ENCODE results near the gene FMN1.
A peak's percentile ranks its signal among the peaks of the same experiment; 100 is the strongest.

Gene FMN1

GRCh38 chr15:32923176-32923575 lies 271.3 kb downstream of the FMN1 start:
- Histone ChIP-seq H3K27me3 (no peaks in the 10 kb centered on the region), H3K4me1 (peaks cover 6 to 25% (median 18%) of the 10 kb centered on the region in 10 experiments; a peak in 19 of 20 replicates), H3K36me3 (peaks cover 0 to 75% (median 0%) of the 10 kb centered on the region in 11 experiments; a peak in 4 of 22 replicates), H3K4me3 (no peak overlapping the region), H3K9me3 (replicated peaks in 1 of 11) (no peaks in the 10 kb centered on the region), H3K27ac (no peak overlapping the region), H3K4me2 (no peak overlapping the region), H4K20me1 (peaks cover 0 to 99% (median 0%) of the 10 kb centered on the region in 11 experiments; a peak in 4 of 22 replicates), H3K9ac (no peak overlapping the region)
- TF ChIP-seq Cebpa-rat (IDR thresholded peaks at IDR 0.05): no peak

GRCh38 chr15:32922541-32922940 lies 272.0 kb downstream of the FMN1 start:
- Histone ChIP-seq H3K4me3 (no peak overlapping the region), H3K27ac (no peak overlapping the region), H3K27me3 (no peaks in the 10 kb centered on the region), H3K36me3 (peaks cover 0 to 76% (median 0%) of the 10 kb centered on the region in 11 experiments; a peak in 4 of 22 replicates), H3K9ac (no peak overlapping the region), H3K4me1 (peaks cover 6 to 26% (median 18%) of the 10 kb centered on the region in 10 experiments; a peak in 19 of 20 replicates), H3K4me2 (no peak overlapping the region), H4K20me1 (peaks cover 0 to 99% (median 0%) of the 10 kb centered on the region in 11 experiments; a peak in 4 of 22 replicates), H3K9me3 (replicated peaks in 1 of 11) (no peaks in the 10 kb centered on the region)
- no peak for TF ChIP-seq Cebpa-rat (IDR thresholded peaks at IDR 0.05)

- Histone ChIP-seq H3K4me2 (peak overlapping the region; percentile 7 to 76 (median 59); a peak in 20 of 22 replicates), H3K4me1 (peaks cover 6 to 26% (median 18%) of the 10 kb centered on the region in 10 experiments; a peak in 19 of 20 replicates), H4K20me1 (peaks cover 0 to 100% (median 0%) of the 10 kb centered on the region in 11 experiments; a peak in 4 of 22 replicates), H3K4me3 (no peak overlapping the region), H3K27me3 (peaks cover 0 to 9% (median 0%) of the 10 kb centered on the region in 11 experiments; a peak in 2 of 22 replicates), H3K9me3 (replicated peaks in 1 of 11) (no peaks in the 10 kb centered on the region), H3K36me3 (peaks cover 0 to 79% (median 0%) of the 10 kb centered on the region in 11 experiments; a peak in 4 of 22 replicates), H3K9ac (no peak overlapping the region), H3K27ac (peak overlapping the region in 4 of 11 experiments; percentile 15 to 41 (median 25); a peak in 6 of 22 replicates)
- 0 out of 22 replicates have a peak, but pooled peaks of 1 of the 11 experiments have one; percentile 22 for TF ChIP-seq Cebpa-rat (IDR thresholded peaks at IDR 0.05)
Measured at GRCh38 chr15:32919749-32920414, 274.6 kb downstream of the FMN1 start.

GRCh38 chr15:32918547-32918946 lies 276.0 kb downstream of the FMN1 start:
- Histone ChIP-seq H3K27me3 (peaks cover 0 to 10% (median 0%) of the 10 kb centered on the region in 11 experiments; a peak in 5 of 22 replicates), H3K9me3 (replicated peaks in 1 of 11) (no peaks in the 10 kb centered on the region), H3K36me3 (peaks cover 0 to 74% (median 0%) of the 10 kb centered on the region in 11 experiments; a peak in 4 of 22 replicates), H3K4me2 (peak overlapping the region in 8 of 11 experiments; percentile 10 to 74 (median 27); a peak in 10 of 22 replicates), H3K9ac (no peak overlapping the region), H3K4me1 (peaks cover 6 to 26% (median 18%) of the 10 kb centered on the region in 10 experiments; a peak in 19 of 20 replicates), H3K27ac (no peak overlapping the region), H3K4me3 (no peak overlapping the region), H4K20me1 (peaks cover 0 to 100% (median 0%) of the 10 kb centered on the region in 11 experiments; a peak in 4 of 22 replicates)
- no peak for TF ChIP-seq Cebpa-rat (IDR thresholded peaks at IDR 0.05)

GRCh38 chr15:32910839-32911238 lies 283.7 kb downstream of the FMN1 start:
- Histone ChIP-seq H3K9me3 (replicated peaks in 1 of 11) (no peaks in the 10 kb centered on the region), H3K27me3 (peaks cover 0 to 42% (median 24%) of the 10 kb centered on the region in 11 experiments; a peak in 16 of 22 replicates), H4K20me1 (peaks cover 0 to 96% (median 0%) of the 10 kb centered on the region in 11 experiments; a peak in 6 of 22 replicates), H3K36me3 (peaks cover 0 to 57% (median 0%) of the 10 kb centered on the region in 11 experiments; a peak in 4 of 22 replicates), H3K4me3 (no peak overlapping the region), H3K4me1 (peaks cover 32 to 40% (median 35%) of the 10 kb centered on the region in 10 experiments), H3K27ac (no peak overlapping the region), H3K4me2 (no peak overlapping the region), H3K9ac (no peak overlapping the region)
- TF ChIP-seq Cebpa-rat (IDR thresholded peaks at IDR 0.05): no peak

GRCh38 chr15:32909431-32909830 lies 285.1 kb downstream of the FMN1 start:
- Histone ChIP-seq H3K36me3 (peaks cover 0 to 58% (median 0%) of the 10 kb centered on the region in 11 experiments; a peak in 5 of 22 replicates), H3K9me3 (replicated peaks in 1 of 11) (no peaks in the 10 kb centered on the region; a peak in 1 of 22 replicates), H3K4me3 (no peak overlapping the region), H3K9ac (no peak overlapping the region), H3K27ac (peak overlapping the region in 9 of 11 experiments; percentile 5 to 62 (median 32); a peak in 11 of 22 replicates), H3K4me2 (peak overlapping the region; percentile 66 to 96 (median 92); a peak in 21 of 22 replicates), H3K27me3 (peaks cover 0 to 41% (median 24%) of the 10 kb centered on the region in 11 experiments; a peak in 16 of 22 replicates), H4K20me1 (peaks cover 0 to 96% (median 0%) of the 10 kb centered on the region in 11 experiments; a peak in 6 of 22 replicates), H3K4me1 (peaks cover 32 to 40% (median 35%) of the 10 kb centered on the region in 10 experiments)
- no peak for TF ChIP-seq Cebpa-rat (IDR thresholded peaks at IDR 0.05)

- no peak for TF ChIP-seq Cebpa-rat (IDR thresholded peaks at IDR 0.05)
- Histone ChIP-seq H3K27me3 (peaks cover 0 to 41% (median 24%) of the 10 kb centered on the region in 11 experiments; a peak in 16 of 22 replicates), H4K20me1 (peaks cover 0 to 96% (median 0%) of the 10 kb centered on the region in 11 experiments; a peak in 6 of 22 replicates), H3K9ac (no peak overlapping the region), H3K27ac (peak overlapping the region in 9 of 11 experiments; percentile 5 to 62 (median 32); a peak in 11 of 22 replicates), H3K4me1 (peaks cover 32 to 43% (median 35%) of the 10 kb centered on the region in 10 experiments), H3K9me3 (replicated peaks in 1 of 11) (no peaks in the 10 kb centered on the region; a peak in 1 of 22 replicates), H3K4me2 (peak overlapping the region; percentile 66 to 96 (median 92)), H3K36me3 (peaks cover 0 to 63% (median 0%) of the 10 kb centered on the region in 11 experiments; a peak in 5 of 22 replicates), H3K4me3 (0 out of 20 replicates have a peak overlapping the region, but pooled peaks of 1 of the 10 experiments have one; percentile 1)
Measured at GRCh38 chr15:32908872-32909271, 285.6 kb downstream of the FMN1 start.

GRCh38 chr15:32908135-32908801 lies 286.2 kb downstream of the FMN1 start:
- Histone ChIP-seq H3K4me1 (peaks cover 32 to 43% (median 35%) of the 10 kb centered on the region in 10 experiments), H3K27me3 (peaks cover 0 to 37% (median 24%) of the 10 kb centered on the region in 11 experiments; a peak in 16 of 22 replicates), H3K9ac (peak overlapping the region in 8 of 11 experiments; percentile 23 to 54 (median 38); a peak in 12 of 22 replicates), H4K20me1 (peaks cover 0 to 96% (median 0%) of the 10 kb centered on the region in 11 experiments; a peak in 6 of 22 replicates), H3K4me3 (peak overlapping the region in 4 of 10 experiments; percentile 13 to 18 (median 15); a peak in 4 of 20 replicates), H3K4me2 (peak overlapping the region; percentile 78 to 96 (median 92)), H3K36me3 (peaks cover 0 to 63% (median 0%) of the 10 kb centered on the region in 11 experiments; a peak in 5 of 22 replicates), H3K27ac (peak overlapping the region in 10 of 11 experiments; percentile 14 to 63 (median 46); a peak in 19 of 22 replicates), H3K9me3 (replicated peaks in 1 of 11) (no peaks in the 10 kb centered on the region; a peak in 1 of 22 replicates)
- no peak for TF ChIP-seq Cebpa-rat (IDR thresholded peaks at IDR 0.05)

Measured in BLaER1 treated with 17β-estradiol and CSF1 and Interleukin-3, amounts not matched to agents 10 nM and 100 nM (cell line).